PC-9 (cell line): ENCODE measurements around the gene PDLIM7.

ENCODE experiments used
- CTCF ChIP-seq: fragments of 200-600 bp; sonication (generic); conservative IDR thresholded peaks from 2 replicates; pipeline ENCODE4 v1.6.1; 2017; ENCODE audit warnings: mixed run types, antibody characterized with exemption, mild to moderate bottlenecking, moderate library complexity
- EZH2 ChIP-seq: fragments of 200-600 bp; sonication (generic); IDR thresholded peaks from 2 replicates; pipeline ENCODE4 v1.8.0; 2017; ENCODE audit warnings: antibody characterized with exemption, low read depth

DNA sequence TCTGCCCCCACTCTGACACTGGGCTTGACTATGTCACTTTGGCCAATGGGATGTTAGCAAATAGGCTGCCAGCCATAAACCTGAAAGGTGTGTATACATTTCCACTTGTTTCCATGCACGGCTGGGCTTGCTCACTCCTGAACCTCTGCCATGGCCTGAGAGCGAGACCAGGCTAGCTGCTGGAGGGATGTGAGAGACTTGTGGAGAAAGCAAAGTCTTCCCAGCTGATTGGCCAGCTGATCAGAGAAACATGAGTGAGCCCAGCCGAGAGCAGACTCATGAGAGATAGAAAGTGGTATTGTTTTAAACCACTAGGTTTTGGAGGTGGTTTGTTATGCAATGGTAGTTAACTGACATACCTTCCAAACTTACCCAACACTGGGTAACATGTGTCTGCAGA, 43.0 kb upstream of the PDLIM7 start:
- TF ChIP-seq CTCF (no peak), EZH2 (no peak)
